T follicular helper cell (primary cell): ENCODE results near the gene MINK1.

Source experiments
- DNase-seq: peaks from one replicate; pipeline ENCODE4 v3.0.0-alpha.2; 2020; ENCODE audit warnings: low read depth
- total RNA-seq, 2 experiments: gene quantifications; one replicate each; lab custom pipeline; 2026; lab: John Stamatoyannopoulos, UW

MINK1 gene
- 44.7 to 178 reads per million in 2 experiments for total RNA-seq

GRCh38 chr17:4833178-4833940 is at the start of gene MINK1:
Gene MINK1, plus strand, starts transcription at chr17:4833340. Its CDS starts 244 bp downstream, at chr17:4833584.
- peak; percentile 80 for DNase-seq

GRCh38 chr17:4785311-4786105 is 47.6 kb upstream of the MINK1 start:
- DNase-seq, result no peak

GRCh38 chr17:4786106-4786511 is 47.0 kb upstream of the MINK1 start, which contains the start of gene VMO1:
Gene VMO1, minus strand, starts transcription at chr17:4786364. Its CDS starts 12 bp downstream, at chr17:4786352.
- DNase-seq, result no peak

GRCh38 chr17:4786516-4786915 is 46.6 kb upstream of the MINK1 start:
- DNase-seq, result no peak

GRCh38 chr17:4788159-4788806 is 44.9 kb upstream of the MINK1 start:
- DNase-seq, result no peak

- no peak for DNase-seq
Measured at GRCh38 chr17:4788807-4789700, 44.1 kb upstream of the MINK1 start, which contains the start of gene GLTPD2. Gene GLTPD2, plus strand, starts transcription at chr17:4788964. Its CDS starts 48 bp downstream, at chr17:4789012.

- no peak for DNase-seq
Measured at GRCh38 chr17:4789701-4789950, 43.5 kb upstream of the MINK1 start.

- DNase-seq, result peak; percentile 62
Measured at GRCh38 chr17:4789951-4790704, 43.0 kb upstream of the MINK1 start.

GRCh38 chr17:4790705-4791088 is 42.4 kb upstream of the MINK1 start:
- no peak for DNase-seq

GRCh38 chr17:4795168-4795567 is 38.0 kb upstream of the MINK1 start:
- no peak for DNase-seq

GRCh38 chr17:4796552-4796920 is 36.6 kb upstream of the MINK1 start:
- no peak for DNase-seq

- no peak for DNase-seq
Measured at GRCh38 chr17:4800462-4801196, 32.5 kb upstream of the MINK1 start.

GRCh38 chr17:4802228-4802627 is 30.9 kb upstream of the MINK1 start, which contains the start of gene C17orf114:
Gene C17orf114, minus strand, starts transcription at chr17:4802328.
- DNase-seq, result no peak

- DNase-seq, result no peak
Measured at GRCh38 chr17:4806456-4806776, 26.7 kb upstream of the MINK1 start.

GRCh38 chr17:4806777-4807604 is 26.1 kb upstream of the MINK1 start, which contains the start of gene PLD2:
Gene PLD2, plus strand, starts transcription at chr17:4807152. Its CDS starts 621 bp downstream, at chr17:4807773.
- peak; percentile 80 for DNase-seq

- no peak for DNase-seq
Measured at GRCh38 chr17:4807605-4808377, 25.3 kb upstream of the MINK1 start.

GRCh38 chr17:4808378-4808767 is 24.8 kb upstream of the MINK1 start:
- no peak for DNase-seq

- DNase-seq, result no peak
Measured at GRCh38 chr17:4810696-4811290, 22.3 kb upstream of the MINK1 start.
